GM18498 (cell line): ENCODE measurements around the gene PARP1.
"Not testable (repeated sequence)": the region's sequence is repeated elsewhere in the genome, so short reads cannot be mapped to it uniquely, and the experiment has no call there.

Experiments used
- ATAC-seq: cut with Tn5 transposase; IDR thresholded peaks from one replicate; pipeline ENCODE4 v1.9.1; 2021; ENCODE audit warnings: mild to moderate bottlenecking, moderate library complexity; ENCODE audit not compliant: unreplicated experiment

PARP1 gene

DNA sequence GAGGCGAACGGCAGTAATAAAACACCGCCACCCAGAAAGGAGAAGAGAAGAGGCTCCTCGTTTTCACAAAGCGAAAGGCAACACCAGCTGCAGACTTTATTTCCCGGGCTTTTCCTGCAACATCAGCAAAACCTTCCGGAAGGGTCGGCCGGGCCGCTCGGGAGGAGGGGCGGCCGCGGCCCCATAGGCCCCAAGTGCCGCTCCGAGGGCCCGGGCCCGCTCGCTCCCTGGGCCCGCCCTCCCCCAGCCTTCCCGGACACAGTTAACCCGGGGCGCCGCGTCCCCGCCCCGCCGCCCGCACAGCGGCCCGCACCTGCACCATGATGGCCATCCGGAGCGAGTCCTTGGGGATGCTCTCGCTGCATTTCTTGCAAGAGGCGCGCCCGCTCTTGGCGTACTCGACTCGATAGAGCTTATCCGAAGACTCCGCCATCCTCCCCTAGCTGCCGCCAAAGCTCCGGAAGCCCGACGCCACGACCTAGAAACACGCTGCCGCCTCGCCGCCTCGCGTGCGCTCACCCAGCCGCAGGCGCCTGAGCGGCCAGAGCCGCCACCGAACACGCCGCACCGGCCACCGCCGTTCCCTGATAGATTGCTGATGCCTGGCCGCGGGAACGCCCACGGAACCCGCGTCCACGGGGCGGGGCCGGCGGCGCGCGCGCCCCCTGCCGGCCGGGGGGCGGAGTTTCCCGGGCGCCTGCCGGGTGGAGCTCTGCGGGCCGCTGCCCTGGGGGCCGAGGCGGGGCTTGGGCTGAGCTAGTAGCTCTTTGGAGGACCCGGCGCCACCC, at the start of gene PARP1:
TSS of gene PARP1 (minus strand) at position 597 of the 788 bp plus-strand sequence. CDS start at position 433, 164 bp downstream.
- ATAC-seq, result peak; percentile 82

DNA sequence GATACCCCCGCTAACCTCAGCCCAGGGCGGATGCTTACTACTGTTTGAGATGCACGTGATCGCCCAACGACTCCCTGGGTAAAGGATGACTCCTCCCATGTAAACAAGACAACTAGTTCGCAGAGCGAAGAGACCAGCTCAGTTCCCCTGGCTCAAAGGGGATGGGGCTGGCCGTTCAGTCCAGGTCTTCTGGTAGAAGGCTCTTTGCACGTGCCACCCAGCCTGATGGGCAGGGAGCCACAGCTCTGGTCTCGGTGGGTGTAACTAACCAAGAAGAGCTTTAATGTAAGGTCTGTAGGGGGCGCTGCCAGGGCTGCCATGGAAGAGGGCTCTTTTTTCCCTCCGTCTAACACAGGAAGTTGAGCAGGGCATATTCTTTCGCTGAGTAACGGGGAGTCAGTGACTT, 49.4 kb upstream of the PARP1 start:
- ATAC-seq, result no peak

DNA sequence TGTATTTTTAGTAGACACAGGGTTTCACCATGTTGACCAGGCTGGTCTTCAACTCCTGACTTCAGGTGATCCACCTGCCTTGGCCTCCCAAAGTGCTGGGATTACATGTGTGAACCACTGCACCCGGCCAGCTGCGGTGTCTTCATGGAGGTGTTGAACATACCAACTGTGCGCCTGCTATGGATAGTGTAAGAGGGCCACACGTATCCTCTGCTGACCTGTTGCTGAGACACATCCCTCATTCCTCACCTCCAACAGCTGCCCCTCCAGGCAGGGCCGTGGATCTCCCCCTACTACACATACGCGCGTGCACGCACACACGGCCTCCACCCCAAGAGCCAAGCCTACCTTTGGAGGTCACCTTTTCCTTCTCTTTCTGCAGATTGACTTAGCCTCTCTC, 48.0 kb upstream of the PARP1 start:
- ATAC-seq, result no peak

DNA sequence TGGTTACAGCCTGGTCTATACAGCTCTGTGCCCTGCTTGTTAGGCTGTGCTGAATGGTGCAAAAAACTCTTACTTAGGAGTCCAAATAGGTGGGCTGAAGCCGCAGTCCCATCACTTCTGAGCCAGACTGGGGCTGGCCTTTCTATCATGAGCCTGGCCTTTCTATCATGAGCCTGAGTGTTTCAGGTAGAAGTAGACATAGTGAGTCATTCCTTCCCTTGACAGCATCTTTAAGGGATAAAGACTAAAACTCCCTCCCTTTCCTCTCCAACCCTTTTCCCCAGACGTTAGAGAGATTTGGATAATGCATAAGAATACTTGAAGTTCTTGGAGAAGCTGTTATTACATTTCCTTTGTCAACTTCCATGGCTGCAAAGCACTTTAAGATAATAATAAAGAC, 46.5 kb upstream of the PARP1 start:
- ATAC-seq, result no peak

- no peak for ATAC-seq
Observed at GRCh38 chr1:226453015-226453704, 45.3 kb upstream of the PARP1 start.

DNA sequence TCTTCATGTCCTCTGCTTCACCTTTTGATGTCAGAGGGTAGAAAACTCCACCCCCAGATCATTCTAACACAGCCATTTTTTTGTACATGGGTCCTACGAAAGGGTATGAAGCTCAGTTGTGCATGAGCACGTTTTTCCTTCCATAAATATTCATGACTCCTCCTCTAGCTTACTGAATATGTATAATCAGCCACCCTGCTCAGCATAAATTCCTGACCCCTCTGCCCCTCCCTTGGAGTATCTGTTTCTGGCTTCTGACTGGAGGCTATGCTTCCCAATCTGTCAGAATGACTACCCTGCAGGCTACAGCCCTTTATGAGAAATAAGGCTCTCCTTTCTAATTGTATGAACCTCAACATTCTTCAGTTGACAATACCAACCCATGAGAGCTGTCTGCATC, 42.8 kb upstream of the PARP1 start:
- ATAC-seq, result no peak

DNA sequence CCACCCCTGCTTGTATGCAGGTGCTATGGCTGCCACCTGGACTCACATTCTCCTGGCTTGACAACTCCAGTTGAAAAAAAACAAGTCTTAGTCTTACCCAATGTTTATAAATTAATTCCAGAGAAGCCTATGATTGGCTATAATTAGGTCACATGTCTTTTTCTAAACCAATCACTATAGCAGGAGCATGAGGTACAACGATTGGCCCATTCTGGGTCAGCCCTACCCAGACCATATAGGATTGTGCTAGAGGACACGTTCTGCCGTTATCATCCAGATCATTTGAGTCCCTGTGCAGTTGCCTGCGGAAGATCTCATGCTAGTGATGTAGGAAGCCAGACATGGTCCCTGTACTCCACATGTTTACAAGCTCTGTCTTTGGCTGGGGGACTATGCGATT, 41.9 kb upstream of the PARP1 start:
- no peak for ATAC-seq

GRCh38 chr1:226447932-226448665, 40.2 kb upstream of the PARP1 start:
- ATAC-seq, result no peak

- ATAC-seq, result no peak
Observed at GRCh38 chr1:226446094-226446493, 38.2 kb upstream of the PARP1 start.

GRCh38 chr1:226444901-226445300, 37.0 kb upstream of the PARP1 start:
- peak; percentile 100 for ATAC-seq

DNA sequence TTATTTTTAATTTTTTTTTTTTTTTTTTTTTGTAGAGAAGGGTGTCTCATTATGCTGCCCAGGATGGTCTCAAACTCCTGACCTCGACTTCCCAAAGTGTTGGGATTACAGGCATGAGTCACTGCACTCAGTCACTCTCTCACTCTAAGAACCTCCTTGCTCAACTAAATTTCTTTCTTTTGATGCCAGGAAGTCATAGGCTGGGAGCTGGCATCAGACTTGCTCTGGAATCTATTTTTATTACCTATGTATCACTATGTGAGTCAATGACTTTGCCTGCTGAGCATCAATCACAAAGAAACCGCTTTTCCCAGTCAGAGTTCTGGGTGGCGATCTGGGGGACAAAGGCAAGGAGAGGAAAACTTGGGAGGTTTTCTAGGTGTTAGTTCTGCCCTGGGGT, 35.5 kb upstream of the PARP1 start:
- no peak for ATAC-seq

DNA sequence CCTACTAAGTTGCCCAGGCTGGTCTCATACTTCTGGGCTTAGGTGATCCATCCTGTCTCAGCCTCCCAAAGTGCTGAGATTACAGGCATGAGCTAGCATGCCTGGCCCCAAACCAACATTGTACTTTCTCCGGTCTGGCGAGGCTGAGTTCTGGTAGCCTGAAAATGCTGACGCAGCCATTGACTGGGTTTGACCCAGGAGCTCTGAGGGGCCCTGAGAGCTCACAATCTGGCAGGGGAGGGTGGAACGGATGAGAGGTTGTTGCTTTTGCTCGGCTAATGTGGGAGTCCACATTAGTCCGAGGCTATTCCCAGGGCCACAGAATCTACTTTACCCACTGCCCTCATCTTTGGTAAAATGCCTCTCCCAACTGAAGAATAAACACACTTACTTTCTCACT, 35.1 kb upstream of the PARP1 start:
- no peak for ATAC-seq

DNA sequence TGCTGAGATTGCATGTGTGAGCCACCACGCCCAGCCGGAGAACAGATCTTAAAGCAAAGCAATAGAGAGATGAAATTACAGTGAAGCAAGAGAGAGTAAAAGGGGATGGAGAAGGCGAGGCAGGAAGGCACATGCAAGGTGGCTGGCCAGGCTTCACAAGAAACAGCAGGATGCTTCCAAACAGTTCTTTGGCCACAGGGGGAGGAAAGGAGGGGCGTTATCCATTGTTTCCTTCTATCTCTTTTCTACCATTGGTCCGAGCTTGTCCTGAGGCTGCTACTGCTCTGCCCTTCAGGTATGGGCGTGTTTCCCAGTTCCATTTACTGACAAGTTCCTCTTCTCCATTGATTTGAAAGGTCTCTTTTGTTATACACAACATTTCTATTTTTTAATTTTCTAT, 33.7 kb upstream of the PARP1 start:
- no peak for ATAC-seq

DNA sequence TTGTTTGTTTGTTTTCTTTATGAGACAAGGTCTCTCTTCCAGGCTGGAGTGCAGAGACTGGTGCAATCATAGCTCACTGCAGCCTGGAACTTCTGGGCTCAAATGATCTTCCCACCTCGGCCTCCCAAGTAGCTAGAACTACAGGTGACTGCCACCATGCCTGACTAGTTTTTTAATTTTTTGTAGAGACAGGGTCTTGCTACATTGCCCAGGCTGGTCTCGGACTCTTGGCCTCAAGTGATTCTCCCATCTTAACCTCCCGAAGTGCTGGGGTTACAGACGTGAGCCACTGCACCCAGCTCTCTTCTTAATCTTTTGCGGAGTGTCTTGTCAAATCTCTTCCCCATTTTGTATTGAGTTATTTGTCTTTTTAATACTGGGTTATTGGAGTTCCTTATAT, 32.6 kb upstream of the PARP1 start:
- ATAC-seq, result no peak

- no peak for ATAC-seq
Observed at GRCh38 chr1:226438007-226438406, 30.1 kb upstream of the PARP1 start.

- no peak for ATAC-seq
Observed at GRCh38 chr1:226436855-226437491, 29.1 kb upstream of the PARP1 start.

DNA sequence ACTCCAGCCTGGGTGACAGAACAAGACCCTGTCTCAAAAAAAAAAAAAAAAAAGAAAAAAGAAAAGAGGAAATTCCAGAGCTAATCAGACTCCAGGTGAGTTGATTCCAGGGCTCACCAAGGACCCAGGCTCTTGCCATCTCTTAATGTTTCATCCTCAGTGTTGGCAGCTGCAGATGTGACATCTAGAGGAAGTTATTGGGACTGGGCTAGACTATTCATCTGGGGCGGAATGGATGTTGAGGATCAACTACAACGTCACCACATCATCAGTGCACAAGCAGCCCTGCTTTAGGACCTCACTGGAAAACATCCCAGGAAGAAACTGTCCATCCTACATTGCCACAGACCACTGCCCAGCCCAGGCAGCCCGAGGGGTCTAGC, 28.6 kb upstream of the PARP1 start:
- no peak for ATAC-seq

- no peak for ATAC-seq
Observed at GRCh38 chr1:226433341-226433720, 25.4 kb upstream of the PARP1 start.

- no peak for ATAC-seq
Observed at GRCh38 chr1:226432586-226433340, 24.9 kb upstream of the PARP1 start.

DNA sequence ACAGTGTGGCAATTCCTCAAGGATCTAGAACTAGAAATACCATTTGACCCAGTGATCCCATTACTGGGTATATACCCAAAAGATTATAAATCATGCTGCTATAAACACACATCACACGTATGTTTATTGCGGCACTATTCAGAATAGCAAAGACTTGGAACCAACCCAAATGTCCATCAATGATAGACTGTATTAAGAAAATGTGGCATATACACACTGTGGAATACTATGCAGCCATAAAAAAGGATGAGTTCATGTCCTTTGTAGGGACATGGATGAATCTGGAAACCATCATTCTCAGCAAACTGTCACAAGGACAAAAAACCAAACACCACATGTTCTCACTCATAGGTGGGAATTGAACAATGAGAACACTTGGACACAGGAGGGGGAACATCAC, 24.0 kb upstream of the PARP1 start:
- ATAC-seq, result not testable (repeated sequence)
